SKM-1 (cell line): ENCODE data around the gene ARHGAP5.
"Not testable (repeated sequence)": the region's sequence is repeated elsewhere in the genome, so short reads cannot be mapped to it uniquely, and the experiment has no call there.

Experiments
- DNase-seq: peaks from one replicate; lab custom pipeline; 2025; ENCODE audit not compliant: unreplicated experiment; lab: John Stamatoyannopoulos, UW

Gene ARHGAP5

DNA sequence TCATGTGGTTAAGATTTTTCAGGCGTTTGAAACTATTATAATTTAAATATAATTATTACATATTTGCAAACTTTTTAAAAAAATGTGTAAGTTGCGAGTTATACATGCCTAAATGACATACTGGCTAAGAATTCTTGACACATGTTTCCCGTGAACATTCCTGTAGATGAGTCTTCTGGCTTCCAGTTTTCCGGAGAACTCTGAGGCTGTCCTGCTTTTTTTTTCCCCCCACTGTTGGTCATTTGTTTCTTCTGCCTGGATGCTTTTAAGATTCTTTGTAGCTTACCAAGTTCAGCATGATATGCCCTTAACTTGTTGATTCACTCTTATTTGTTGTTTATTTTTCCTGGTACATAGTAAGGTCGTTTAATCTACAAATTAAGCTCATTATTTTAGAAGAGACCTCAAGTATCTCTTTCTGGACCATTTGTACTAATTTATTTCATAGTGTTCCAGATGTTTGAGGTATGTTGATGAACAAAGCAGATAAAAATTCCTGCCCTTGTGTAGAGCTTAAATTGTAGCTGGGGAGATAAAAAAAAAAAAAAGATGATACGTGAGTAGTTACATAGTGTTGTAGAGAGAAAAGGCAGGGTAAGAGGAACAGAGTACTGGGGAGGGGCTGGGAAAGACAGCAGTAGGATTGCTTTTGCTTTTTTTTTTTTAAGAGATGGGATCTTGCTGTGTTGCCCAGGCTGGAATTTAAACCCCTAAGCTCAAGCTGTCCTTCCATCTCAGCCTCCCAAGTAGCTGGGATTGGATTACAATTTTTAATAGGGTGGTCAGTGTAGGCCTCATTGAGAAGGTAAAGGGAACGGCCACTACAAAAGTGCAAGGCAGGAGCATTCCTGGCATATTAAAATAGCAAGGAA is 32.8 kb downstream of the ARHGAP5 start:
- DNase-seq: no peak

DNA sequence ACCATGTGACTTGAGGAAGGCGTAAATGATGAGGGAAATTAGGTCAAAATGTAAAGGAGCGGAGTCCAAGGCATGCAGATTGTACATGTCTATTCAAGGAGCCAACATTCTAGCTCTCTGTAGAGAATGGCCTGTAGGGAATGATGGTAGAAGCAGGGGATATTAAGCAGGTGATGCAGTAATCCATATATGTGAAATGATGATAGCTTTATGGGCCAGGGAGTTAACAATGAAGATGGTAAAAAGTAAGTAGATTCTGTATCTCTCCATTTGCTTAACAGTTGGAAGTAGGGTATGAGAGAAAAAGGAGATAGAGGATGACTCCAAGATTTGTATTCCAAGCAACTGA is 33.4 kb downstream of the ARHGAP5 start:
- DNase-seq: no peak

DNA sequence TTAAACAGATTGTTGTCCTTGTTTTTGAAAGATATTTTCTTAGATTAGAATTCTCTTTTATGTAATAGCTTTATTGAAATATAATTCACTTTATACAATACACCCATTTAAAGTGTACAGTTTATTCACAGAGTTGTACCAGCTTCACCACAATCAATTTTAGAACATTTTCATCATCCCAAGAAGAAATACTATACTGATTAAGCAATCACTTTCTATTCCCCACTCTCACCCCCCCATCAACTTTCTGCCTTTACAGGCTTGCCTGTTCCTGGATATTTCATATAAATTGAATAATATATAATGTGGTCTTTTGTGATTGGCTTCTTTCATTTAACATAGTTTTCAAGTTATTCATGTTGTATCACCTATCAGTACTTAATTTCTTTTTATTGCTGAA is 44.4 kb downstream of the ARHGAP5 start:
- DNase-seq: no peak

DNA sequence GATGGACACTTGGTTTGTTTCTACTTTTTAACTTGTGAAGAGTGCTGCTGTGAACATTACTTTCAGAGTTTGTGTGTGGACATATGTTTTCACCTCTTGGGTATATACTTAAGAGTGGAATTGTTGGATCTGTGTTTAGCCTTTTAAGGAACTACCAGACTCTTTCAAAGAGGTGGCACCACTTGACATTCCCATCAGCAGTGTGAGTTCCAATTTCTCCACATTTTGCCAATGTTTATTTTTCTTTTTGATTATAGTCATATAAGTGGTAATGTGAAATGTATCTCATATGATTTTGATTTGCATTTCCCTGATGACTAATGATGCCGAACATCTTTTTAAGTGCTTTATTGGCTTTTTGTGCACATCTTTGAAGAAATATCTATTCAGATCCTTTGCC is 44.8 kb downstream of the ARHGAP5 start:
- no peak for DNase-seq

DNA sequence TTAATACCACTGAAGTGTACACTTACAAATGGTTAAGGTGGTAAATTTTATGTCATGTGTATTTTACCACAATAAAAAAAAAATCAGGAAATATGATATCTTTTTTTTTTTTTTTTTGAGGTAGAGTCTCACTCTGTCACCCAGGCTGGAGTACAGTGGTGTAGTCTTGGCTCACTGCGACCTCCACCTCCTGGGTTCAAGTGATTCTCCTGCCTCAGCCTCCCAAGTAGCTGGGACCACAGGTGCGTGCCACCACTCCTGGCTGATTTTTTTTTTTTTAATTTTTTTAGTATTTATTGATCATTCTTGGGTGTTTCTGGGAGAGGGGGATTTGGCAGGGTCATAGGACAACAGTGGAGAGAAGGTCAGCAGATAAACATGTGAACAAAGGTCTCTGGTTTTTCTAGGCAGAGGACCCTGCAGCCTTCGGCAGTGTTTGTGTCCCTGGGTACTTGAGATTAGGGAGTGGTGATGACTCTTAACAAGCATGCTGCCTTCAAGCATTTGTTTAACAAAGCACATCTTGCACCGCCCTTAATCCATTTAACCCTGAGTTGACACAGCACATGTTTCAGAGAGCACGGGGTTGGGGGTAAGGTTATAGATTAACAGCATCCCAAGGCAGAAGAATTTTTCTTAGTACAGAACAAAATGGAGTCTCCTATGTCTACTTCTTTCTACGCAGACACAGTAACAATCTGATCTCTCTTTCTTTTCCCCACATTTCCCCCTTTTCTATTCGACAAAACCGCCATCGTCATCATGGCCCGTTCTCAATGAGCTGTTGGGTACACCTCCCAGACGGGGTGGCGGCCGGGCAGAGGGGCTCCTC is 50.0 kb downstream of the ARHGAP5 start:
- not testable (repeated sequence) for DNase-seq

DNA sequence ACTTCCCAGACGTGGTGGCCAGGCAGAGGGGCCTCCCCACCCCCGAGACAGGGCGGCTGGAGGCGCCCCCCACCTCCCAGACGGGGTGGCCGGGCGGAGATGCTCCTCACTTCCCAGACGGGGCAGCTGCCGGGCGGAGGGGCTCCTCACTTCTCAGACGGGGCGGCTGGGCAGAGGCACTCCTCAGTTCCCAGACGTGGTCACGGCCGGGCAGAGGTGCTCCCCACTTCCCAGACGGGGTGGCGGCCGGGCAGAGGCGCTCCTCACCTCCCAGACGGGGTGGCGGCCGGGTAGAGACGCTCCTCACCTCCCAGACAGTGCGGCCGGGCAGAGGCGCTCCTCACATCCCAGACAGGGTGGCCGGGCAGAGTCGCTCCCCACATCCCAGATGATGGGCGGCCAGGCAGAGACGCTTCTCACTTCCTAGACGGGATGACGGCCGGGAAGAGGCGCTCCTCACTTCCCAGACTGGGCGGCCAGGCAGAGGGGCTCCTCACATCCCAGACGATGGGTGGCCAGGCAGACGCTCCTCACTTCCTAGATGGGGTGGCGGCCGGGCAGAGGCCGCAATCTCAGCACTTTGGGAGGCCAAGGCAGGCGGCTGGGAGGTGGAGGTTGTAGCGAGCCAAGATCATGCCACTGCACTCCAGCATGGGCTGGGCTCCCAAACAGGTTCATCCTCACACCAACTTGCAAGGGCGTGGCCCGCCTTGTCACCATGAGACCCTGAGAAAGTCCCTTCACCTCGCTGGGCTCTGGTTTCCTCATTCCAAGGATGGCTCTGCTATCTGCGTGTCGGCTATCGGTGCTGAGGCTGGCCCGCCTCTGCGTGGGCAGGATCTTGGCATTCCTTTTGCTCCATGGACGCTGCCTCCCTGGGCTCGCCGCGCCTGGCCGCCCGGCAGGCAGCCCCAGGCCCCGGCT is 50.9 kb downstream of the ARHGAP5 start:
- not testable (repeated sequence) for DNase-seq

DNA sequence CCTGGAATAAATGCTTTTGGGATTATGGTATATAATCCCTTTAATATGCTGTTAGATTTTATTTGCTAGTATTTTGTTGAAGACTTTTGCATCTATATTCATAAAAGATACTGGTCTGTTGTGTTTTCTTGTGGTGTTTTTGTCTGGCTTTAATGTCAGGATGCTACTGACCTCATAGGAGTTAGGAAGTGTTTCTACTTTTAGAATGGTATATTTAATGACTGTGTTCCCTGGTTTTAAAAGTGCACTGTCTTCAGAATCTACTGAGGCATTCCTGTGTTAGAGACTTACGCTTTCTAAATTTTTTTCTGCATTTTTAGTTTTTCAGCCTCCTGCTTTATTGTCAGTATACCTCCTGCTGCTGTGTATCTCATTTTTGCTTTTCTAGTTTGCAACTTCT is 51.6 kb downstream of the ARHGAP5 start:
- no peak for DNase-seq

DNA sequence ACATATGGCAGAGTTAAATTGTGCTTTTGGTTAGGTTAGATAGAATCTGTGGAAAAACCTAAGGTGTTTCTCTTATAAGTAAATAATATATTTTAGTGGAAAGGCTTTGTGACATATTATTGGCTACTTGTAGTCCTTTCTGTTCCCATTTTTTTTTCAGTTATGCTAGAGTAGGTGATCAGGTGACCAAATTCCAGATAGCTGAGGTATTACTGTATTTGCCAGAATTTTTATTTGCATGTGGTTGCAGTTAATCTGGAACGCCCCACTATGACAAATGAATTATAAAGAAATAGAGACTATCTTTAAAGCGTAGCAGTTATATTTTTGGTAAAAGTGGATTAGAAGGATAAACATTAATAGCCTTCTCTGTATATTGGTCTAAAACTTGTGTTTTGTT is 52.0 kb downstream of the ARHGAP5 start:
- no peak for DNase-seq

DNA sequence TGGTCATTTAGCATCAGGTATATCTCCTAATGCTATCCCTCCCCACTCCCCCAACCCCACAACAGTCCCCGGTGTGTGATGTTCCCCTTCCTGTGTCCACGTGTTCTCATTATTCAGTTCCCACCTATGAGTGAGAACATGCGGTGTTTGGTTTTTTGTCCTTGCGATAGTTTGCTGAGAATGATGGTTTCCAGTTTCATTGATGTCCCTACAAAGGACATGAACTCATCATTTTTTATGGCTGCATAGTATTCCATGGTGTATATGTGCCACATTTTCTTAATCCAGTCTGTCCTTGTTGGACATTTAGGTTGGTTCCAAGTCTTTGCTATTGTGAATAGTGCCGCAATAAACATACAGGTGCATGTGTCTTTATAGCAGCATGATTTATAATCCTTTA is 54.6 kb downstream of the ARHGAP5 start:
- DNase-seq: not testable (repeated sequence)

DNA sequence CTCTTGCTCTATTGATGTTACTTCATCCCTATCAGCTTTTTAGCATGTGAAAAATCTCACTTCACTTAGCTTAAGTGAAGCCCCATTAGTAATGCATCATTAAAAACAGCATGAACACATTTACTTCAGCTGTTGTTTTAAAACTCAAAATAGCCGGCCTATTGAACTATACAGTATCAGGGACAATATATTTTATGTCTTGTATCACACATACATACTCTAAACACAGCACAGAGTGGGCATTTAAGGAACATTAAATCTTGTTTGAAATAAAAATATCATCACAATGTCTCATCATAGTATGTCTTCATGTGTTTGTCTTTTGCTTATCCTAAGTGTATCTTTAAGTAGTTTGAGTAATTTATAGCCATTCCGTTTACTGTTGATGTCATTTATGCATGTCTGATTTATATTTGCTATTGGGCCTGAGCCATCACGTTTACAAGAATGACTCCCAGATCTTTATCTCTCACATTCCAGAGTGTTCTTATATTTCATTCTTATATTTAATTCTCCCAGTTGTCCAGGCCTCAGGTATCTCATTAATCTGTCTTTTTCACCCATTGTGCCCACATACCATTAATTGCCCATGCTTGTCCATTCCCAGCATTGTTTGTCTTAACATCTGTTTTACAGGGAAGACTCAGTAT is 57.5 kb downstream of the ARHGAP5 start:
- no peak for DNase-seq

DNA sequence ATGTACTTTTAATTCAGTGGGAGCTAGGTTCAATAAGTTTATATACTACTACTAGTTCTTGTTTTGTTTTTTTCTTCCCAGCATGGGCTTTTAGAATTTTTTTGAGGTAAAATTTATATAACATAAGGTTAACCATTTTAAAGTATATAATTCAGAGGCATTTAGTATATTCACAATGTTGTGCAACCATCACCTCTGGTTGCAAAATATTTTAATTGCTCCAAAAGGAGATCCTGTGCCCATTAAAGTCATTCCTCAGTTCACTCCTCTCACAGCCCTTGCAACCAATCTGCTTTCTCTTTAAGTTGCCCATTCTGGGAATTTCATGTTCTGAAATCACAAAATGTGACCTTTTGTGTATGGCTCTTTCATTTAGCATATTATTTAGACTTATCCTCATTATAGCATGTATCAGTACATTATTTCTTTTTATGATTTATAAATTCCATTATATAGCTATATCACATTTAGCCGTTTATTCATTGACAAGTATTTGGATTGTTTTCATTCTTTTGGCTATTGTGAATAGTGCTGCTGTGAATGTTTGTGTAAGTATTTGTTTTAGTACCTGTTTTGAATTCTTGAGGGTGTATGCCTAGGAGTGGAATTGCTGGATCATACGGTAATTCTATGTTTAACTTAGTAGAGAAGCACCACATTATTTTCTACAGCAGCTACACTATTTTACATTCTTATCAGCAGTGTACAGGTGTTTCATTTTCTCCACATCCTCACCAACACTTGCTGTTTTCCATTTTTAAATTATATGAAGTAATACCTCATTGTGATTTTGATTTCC is 59.1 kb downstream of the ARHGAP5 start:
- no peak for DNase-seq

DNA sequence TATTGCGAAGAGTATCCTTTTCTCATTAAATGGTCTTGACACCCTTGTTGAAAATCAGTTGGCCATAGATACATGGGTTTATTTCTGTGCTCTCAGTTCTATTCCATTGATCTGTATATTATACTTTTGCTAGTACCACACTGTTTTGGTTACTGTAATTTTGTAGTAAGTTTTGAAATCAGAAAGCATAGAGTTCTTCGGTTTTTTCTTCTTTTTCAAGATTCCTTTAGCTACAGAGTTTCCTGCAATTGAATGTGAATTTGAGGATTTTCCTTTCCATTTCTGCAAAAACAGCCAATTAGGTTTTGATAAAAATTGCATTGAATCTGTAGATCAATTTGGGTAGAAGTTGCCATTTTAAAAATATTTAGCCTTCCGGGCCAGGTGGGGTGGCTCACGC is 60.2 kb downstream of the ARHGAP5 start:
- no peak for DNase-seq

DNA sequence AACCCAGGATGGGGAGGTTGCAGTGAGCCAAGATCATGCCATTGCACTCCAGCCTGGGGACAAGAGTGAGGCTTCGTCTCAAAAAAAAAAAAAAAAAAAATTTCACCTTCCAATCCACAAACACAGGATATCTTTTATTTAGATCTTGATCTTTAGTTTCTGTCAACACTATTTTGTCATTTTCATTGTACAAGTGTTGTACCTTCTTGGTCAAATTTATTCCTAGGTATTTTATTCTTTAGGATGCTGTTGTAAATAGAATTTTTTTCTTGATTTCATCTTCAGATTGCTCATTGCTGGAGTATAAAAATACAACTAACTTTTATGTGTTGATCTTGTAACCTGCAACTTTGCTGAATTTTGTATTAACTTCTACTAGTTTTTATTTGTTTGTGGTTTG is 60.8 kb downstream of the ARHGAP5 start:
- no peak for DNase-seq

DNA sequence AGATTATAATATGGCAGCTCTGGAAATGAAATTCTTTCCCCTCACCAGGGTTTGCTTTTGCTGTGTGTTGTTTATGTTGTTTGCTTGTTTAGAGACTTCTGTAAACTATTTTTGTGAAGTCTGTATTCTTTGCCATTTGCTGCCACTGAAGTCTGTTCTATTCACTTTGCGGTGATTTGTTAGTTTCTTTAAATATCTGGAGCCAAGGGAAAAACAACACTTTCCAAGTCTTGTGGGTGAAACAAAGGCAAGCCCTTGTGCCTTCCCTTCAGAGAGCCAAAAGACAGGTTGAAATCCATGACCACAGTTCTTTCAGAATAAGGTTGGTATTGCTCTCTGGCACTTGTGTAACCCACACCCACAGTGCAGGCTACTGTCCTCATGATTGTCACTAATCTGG is 65.2 kb downstream of the ARHGAP5 start:
- no peak for DNase-seq

DNA sequence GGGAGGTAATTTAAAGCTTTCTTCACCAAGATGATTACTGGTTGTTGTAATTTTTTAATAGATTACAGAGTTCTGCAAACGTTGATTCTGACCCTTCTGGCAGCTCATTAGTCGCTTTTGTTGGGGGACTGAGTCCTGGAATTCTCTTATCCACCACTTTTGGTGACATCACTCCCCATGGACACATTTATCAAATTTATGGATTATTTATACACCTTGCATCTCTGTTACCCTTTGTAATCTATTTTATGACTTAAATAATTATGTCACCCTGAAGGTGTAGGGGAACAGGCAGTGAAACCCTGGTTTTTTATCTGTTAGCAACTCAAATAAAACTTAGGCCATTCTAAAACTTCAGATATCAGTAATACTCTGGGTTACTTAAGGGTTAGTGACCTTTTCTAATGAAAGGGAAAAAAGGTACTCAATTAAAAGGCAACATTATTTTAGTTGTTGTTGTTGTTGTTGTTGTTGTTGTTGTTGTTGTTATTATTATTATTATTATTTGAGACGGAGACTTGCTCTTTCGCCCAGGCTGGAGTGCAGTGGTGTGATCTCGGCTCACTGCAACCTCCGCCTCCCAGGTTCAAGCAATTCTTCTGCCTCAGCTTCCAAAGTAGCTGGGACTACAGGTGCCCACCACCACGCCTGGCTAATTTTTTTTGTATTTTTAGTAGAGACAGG is 65.8 kb downstream of the ARHGAP5 start:
- DNase-seq: no peak

DNA sequence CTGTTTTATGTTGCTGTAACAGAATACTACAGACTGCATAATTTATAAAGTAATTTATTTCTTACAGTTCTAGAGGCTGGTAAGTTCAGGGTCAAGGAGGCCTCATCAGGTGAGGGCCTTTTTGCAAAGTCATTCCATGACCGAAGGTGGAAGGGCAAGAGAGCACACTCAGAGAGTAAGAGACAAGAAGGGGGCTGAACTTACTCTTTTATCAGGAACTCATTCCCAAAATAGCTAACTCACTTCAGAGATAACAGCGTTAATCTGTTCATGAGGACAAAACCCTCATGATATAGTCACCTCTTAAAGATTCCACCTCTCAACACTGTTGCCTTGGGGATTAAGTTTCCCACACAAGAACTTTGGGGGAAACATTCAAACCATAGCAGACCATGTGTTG is 73.3 kb downstream of the ARHGAP5 start:
- DNase-seq: no peak

DNA sequence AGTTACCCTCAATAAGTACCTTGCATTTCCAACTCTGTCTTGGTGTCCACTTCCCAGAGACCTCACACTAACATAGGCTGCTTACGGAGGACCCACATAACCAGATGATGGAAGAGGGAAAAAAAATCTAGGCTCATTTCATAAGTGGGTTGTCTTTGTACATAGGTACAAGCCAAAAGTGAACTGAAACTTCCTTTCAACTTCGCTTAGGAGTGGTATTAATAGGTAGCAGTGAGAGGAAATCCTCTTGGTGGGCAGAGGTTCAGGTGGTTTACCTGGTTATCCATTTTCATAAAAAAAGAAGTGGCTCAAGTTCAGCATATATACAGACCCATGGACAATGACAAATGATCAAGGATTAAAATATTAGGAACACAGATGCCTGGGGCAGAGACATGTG is 88.9 kb downstream of the ARHGAP5 start:
- DNase-seq: no peak

DNA sequence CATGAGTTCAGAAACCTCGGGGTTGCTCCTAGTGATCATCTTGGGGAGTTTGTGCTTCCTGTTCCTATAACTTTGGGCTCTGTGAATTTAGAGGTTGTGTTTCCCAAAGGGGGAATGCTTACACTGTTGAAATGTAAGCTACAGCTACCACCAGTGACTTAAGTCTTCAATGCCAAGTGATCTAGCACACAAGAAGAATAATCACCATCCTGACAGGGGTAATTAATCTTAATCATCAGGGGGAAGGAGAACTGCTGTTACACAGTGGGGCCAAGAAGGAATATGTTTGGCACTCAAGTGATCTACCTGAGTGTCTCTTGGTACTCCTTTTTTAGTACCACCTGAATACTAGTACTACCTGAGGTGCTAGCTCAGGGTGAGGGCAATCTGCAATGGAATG is 89.8 kb downstream of the ARHGAP5 start:
- no peak for DNase-seq

DNA sequence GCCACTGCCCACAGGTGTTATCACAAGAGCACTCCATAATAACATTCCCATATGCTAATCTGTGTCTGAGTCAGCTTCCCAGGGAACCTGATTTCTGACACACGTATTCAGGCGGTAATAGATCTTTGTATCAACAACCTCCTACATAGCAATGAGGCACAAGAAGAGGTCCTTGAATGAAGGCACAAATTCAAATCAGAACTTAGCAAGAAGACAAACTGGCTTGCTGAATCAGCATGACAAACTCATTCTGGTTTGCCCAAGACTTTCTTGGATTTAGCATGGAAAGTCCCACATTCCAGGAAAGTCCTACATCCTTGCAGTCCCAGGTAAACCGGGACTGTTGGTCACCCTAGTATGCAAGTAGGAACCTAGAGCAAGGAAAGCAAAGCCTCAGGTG is 90.8 kb downstream of the ARHGAP5 start:
- DNase-seq: no peak
